ENCODE results near the gene SH3BGRL2.
"Not testable (repeated sequence)": the region's sequence is repeated elsewhere in the genome, so short reads cannot be mapped to it uniquely, and the experiment has no call there.

The SH3BGRL2 gene

DNA sequence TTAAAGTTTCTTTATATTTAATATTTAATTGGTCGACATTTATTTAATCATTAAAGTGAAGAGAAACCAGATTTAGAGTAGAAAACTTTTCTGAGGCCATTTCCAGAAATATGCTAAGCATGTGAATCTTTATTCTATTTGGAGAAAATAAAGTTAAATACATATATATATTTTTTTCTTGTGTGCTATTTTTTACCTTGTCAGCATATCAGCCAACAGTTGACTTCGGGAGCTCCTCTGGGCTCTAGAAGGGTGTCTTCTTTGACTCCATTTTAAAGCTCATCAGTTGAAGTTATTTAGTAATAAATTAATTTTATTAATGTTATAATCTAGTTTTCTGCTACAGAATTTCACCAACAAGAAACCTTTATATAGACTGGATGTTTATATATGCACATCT, 73.1 kb downstream of the SH3BGRL2 start:
- no peak for DNase-seq

DNA sequence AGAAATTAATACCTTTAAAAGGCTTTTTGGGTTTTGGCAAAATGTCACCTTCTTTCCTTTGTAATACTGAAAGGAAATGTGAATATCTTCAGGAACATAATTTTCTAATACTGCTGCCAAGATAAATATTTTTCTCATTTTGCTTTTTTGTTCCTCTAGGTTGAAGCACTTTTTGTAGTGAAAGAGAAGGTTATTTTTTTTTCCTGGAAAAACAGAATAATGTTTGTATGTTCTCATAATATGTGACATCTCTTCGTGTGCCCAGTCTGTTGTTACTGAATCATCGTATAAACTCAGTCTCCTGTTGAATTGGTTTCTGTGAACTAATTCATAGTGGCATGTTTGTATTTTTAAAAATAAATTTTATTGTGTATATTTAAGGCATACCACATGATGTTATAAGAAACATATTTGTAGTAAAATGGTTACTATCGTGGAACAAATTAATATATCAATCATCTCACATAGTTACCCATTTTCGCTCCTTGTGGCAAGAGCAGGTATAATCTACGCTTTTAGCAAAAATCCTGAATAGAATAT, 74.4 kb downstream of the SH3BGRL2 start:
- no peak for DNase-seq

DNA sequence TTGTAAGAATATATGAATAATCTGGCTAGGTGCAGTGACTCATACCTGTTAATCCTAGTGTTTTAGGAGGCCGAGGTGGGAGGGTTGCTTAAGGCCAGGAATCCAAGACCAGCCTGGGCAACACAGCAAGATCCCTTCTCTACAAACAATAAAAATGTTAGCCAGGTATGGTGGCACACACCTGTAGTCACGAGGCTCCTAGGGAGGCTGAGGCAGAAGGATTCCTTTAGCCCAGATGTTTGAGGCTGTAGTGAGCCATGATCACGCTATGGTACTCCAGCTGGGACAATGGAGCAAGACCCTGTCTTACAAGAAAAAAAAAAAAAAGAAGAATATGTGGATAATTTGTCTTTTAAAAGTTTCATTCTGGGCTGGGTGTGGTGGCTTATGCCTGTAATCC, 75.4 kb downstream of the SH3BGRL2 start:
- no peak for DNase-seq

DNA sequence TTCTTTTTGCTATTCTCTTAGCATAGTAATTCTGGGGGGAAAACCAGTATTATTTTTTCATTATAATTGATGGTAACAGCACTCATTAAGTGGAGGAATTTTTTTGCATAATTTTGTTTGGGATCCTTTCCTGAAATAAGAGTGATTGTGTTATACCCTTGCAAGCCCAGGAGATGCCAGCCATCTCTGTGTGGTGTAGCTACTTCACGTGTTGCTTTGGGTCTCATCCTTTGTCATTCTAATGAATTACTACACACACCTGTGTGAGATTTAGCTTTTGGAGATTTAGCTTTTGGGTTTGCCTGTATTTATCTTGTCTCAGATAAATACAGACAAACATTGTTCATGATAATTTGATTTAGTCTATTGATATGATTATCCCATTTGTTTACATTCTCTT, 76.5 kb downstream of the SH3BGRL2 start:
- DNase-seq = no peak

DNA sequence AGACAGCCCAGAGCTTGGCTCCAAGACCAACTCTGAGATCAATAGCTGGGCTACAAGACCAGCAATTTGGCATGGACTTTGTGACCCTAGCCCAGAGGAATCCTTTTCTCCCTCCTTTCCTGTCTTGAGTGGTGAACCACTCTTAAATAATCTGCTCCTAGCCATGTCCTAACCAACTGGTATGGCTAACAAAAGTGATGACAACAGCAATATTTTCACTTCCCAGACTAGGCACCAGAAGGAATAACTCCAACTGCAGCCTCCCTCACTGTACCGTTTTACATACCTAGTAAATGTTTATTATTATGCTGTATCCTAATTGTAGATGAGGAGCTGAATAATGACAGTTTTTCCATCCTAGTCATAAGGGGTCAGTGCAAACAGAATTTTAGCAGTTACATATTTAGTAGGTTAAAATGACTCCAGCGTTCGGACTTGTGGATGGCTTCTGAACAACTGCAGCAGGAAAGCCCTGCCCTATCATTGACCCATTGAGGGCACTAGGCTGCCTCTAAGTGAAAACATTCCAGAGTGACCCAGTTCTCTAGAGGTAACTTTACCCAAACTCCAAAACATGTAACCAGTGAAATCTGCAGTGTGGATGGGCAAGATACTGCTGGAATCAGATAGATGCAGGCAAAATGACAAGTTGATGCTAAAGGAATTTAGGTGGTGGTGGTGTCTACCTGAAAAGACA, 77.1 kb downstream of the SH3BGRL2 start:
- no peak for DNase-seq

DNA sequence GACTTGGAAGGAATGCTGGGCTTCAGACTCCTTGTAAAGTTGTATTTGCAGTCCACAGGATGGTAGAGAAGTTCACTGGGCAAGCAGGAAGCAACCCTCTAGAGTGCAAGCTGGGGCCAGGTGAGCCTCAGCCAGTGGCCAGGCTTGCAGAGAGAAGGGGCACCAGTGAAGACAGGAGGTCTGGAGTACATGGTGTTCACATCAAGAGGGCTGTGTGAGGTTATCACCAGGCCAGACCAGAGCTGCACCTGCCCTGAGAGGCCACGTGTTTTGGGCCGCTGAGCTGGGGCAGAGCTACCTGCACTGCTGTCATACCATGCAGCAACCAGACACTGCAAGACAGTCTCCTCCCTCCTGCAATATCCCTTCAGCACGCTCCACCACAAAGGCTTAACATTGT, 79.0 kb downstream of the SH3BGRL2 start:
- no peak for DNase-seq

DNA sequence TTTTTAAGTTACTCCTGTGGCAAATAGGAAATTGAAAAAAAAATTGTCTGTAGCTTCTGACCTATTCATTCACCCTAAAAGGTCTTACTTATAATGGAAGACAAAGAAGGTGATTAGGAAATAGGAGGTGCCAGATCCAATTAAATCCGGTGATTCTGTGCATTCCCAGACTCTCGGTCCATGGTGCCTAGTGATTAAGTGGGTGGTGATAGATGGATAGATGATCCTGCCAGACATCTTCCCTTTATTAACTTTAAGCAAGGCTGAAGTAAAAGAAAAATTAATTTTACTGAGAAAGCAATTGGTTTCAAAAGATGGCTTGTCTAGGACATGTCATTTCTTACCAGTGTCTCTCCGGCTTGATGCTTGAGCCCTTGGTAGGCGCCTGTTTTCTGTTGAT, 80.0 kb downstream of the SH3BGRL2 start:
- DNase-seq = no peak

- no peak for DNase-seq
Measured at GRCh38 chr6:79712144-79712543, 81.0 kb downstream of the SH3BGRL2 start.

- DNase-seq = no peak
Measured at GRCh38 chr6:79712616-79713135, 81.5 kb downstream of the SH3BGRL2 start.

GRCh38 chr6:79713701-79714322, 82.7 kb downstream of the SH3BGRL2 start:
- peak; percentile 65 for DNase-seq

GRCh38 chr6:79717989-79718388, 86.9 kb downstream of the SH3BGRL2 start:
- DNase-seq = no peak

DNA sequence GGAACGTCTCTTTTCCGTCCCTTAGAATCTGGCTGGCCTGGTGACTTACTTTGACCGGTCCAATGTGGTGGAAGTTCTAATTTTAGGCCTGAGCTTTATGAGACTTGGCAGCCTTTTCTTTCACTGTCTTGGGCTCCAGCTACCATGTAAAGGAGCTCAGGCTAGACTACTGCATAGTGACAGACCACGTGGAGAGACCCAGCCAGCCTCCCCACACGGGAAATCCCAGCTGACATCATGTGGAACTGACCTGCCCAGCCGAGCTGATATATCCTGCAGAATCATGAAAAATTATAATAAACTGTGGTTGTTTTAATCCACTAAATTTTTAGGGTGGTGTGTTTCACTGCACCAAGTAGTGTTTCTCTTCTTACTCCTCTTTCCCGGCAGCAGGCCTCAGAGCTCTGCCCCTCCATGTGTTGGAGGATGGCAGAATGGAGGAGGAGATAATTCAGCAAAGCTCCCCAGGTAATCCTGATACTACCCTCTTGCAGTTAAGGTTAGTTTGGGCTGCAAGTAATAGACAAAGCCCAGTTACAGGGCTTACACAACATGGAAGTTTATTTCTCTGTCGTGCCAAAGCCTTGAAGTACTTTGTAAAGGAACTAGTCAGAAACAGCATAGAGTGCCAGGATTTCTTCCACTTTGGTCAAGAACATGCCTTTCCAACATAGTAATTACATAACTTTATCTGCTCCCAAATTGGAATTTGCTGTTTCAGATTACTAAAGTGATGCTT, 87.5 kb downstream of the SH3BGRL2 start:
- no peak for DNase-seq

DNA sequence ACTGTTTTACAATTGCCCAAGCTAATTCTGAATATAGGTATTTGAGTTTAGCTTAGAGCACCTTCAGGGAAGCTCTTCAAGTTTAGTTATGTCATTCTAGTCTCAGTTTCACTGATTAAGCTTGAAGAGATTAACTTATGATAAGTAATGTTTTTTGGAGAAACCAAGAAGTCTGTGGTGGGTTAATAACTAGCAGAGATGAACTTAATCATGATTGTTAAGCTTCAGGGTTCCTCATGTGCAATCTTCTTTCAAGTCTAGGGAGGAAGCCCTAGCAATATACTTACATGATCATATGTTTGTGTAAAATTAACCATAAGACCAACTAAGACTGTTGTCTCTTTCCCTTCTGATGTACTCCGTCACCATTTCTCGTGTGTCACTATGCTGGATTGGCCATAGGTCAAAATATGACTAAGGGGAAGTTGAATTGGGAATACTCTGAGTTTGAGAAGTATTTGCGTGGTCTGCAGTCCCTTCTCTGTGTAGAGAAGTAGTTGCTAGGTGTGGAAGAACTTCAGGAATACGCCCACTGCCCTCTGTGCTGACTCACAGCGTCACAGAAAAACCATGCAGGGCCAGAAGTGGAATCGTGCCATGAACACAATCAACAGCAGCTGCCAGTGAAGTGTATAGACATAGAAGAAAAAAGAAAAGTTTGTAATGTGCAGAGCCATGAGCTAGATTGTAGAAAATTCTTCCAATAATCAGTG, 88.3 kb downstream of the SH3BGRL2 start:
- no peak for DNase-seq

DNA sequence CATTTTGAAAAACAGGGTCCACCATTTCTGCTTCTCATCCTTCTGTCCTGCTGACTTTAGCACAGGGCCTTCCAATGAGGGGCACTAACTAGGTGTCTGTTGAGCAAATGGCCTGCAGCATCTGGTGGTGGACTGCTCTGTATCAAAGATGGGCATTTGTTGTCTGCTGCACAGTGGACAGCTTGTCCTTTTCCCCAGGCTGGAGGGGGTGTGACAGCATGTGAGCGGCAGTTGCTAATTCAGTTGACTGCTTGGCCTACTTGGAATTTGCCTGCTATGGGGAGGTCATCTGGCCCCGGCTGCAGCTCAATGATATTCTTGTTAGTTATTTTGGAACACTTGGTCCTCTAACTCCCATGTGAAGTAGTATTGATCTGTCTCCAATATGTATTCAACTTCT, 93.7 kb downstream of the SH3BGRL2 start:
- no peak for DNase-seq

DNA sequence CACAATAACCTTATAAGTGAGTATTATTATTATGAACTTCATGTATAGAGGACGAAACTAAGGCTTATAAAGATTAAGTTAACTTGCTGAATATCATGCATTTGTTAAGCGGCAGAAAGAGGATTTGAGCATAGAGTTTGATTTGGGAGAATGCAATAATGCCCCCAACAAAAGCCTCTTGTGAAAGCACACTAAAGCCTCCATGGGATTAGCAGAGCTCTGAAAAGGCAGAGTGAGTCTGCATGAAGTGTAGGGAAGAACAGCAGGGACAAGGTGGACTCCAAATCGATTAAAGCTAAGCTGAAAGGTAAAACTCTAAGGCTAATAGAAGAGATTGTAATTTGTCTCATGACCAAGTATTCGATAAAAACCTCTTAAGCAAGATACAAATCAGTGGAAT, 100.3 kb downstream of the SH3BGRL2 start:
- DNase-seq = no peak

DNA sequence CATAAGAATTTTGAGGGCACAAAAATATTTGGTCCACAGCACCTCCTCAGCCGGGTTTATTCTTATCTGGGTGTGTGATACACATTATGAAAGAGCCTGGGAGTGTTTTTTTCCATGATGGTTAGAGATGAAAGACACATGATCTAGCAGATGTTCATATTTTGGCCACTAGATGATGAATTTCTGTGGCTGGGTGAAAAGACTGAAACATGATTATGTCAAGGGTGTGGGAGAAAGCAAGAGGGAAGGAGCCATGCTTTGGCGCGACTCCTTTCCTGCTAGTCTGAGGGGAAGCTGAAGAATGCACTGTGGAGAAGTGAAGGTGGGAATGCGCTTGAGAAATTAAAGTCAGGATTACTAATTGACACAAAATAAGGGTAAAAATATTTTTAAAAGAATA, 102.3 kb downstream of the SH3BGRL2 start:
- no peak for DNase-seq

- DNase-seq = no peak
Measured at GRCh38 chr6:79734374-79734773, 103.2 kb downstream of the SH3BGRL2 start.

DNA sequence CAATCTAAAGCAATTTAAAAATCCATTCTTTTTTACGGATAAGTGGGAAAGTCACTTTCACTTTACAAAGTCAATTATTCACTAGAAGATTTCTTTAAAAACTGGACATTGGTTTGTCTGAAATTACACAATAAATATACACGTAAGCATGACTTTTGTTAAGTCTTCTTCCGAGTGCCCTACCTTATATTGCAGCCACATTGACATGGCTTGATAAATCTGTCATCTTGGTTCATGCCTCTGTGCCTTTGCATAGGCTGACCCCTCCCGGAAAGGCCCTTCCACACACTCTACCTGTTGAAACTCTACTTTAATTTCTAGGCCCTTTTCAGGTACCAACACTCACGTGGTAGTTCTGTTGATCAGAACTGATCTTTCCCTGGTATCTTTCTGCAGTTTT, 104.1 kb downstream of the SH3BGRL2 start:
- DNase-seq = no peak

DNA sequence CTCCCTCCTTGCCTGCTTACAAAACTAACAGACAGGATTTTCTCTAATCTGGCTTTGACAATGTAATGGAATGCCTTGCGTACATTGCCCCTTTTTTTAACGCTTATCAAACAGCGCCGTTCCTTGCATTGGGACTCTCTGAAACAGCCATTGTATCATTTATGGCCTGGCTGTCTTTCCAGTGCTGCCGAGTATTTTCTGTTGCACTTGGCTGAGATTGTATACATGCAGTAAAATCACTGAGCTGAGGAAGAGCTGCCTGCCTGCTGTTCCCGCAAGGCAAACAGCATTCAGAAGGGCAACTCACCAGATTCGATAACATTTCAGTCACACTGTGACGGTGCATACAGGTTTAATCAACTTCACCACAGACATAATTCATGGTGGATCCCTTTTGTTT, 106.0 kb downstream of the SH3BGRL2 start:
- DNase-seq = no peak

DNA sequence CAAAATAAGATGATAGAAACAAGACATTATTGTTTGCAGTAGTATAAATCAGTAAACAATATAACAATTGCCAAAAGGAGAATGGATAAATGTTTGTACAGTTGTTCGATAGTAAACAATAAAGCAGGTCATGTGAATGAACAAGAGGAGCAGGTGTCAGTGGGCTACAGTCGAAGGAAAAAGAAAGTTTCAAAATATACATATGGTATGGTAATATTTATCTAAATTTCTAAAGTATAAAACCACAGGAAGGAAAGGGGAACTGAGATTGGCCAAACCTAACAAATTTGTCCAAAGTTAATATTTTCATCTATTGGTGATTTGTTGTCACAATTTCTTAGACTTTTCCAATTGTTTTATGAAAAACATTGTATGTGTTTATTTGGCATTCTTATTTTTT, 110.9 kb downstream of the SH3BGRL2 start:
- no peak for DNase-seq

GRCh38 chr6:79745282-79745681, 114.2 kb downstream of the SH3BGRL2 start:
- not testable (repeated sequence) for DNase-seq

GRCh38 chr6:79746325-79746724, 115.2 kb downstream of the SH3BGRL2 start:
- DNase-seq = not testable (repeated sequence)

DNA sequence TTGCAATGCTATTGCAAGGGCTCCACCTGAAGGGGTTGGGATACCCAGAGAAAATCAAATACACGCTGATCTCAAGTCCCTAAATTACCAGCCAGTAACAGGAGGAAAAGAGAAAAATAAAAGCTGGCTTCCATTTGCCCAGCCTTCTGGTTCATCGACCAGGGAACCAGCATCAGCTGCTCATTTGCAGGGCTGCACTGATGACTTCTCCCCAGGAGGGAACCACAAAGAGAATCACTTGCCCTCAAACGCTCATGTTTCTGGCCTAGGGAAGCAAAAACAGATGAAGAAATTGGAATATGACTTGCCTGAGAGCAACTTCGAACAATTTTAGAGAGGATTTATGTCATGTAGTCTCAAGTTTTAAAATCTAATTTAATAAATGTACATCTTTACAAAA, 119.7 kb downstream of the SH3BGRL2 start:
- DNase-seq = no peak

All from stimulated activated CD8-positive, alpha-beta memory T cell treated with anti-CD3 and anti-CD28 coated beads, Interleukin-4, amount 100 ng/mL, for 48 hours (primary cell).